ENCODE results near the gene ROBO1.

Gene ROBO1

GRCh38 chr3:78831446-78831972 lies 936.3 kb downstream of the ROBO1 start:
- TF ChIP-seq Cebpa-rat (IDR thresholded peaks at IDR 0.05): no peak
- Histone ChIP-seq H3K27ac (no peak overlapping the region), H3K9ac (no peak overlapping the region), H3K27me3 (no peaks in the 10 kb centered on the region), H4K20me1 (0 out of 2 replicates have a peak, but pooled peaks cover 5% of the 10 kb centered on the region), H3K4me1 (no peaks in the 10 kb centered on the region), H3K9me3 (peaks cover 28% of the 10 kb centered on the region), H3K4me2 (no peak overlapping the region), H3K4me3 (no peak overlapping the region), H3K36me3 (peaks cover 28% of the 10 kb centered on the region)

DNA sequence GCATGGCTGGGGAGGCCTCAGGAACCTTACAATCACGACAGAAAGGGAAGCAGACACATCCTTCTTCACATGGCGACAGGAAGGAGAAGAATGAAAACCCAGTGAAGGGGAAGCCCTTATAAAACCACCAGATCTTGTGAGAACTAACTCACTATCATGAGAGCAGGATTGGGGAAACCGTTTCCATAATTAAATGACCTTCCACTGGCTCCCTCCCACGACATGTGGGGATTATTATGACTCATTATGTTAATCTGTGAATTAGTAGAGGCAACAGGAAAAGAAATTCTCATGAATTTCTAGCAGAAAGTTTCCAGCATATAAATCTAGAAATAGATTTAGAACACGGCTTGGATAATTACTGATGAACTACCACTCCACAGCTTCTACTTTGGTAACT lies 937.3 kb downstream of the ROBO1 start:
- Histone ChIP-seq H3K4me3 (no peak overlapping the region), H4K20me1 (0 out of 2 replicates have a peak, but pooled peaks cover 5% of the 10 kb centered on the region), H3K27ac (no peak overlapping the region), H3K4me2 (no peak overlapping the region), H3K9ac (no peak overlapping the region), H3K4me1 (no peaks in the 10 kb centered on the region), H3K9me3 (peaks cover 28% of the 10 kb centered on the region), H3K36me3 (peaks cover 28% of the 10 kb centered on the region), H3K27me3 (no peaks in the 10 kb centered on the region)
- TF ChIP-seq Cebpa-rat (IDR thresholded peaks at IDR 0.05): no peak

- Histone ChIP-seq H3K27me3 (no peaks in the 10 kb centered on the region), H3K9ac (no peak overlapping the region), H3K9me3 (peaks cover 22% of the 10 kb centered on the region), H3K4me3 (no peak overlapping the region), H4K20me1 (no peaks in the 10 kb centered on the region), H3K36me3 (peaks cover 23% of the 10 kb centered on the region), H3K4me1 (no peaks in the 10 kb centered on the region), H3K27ac (no peak overlapping the region), H3K4me2 (no peak overlapping the region)
- TF ChIP-seq Cebpa-rat (IDR thresholded peaks at IDR 0.05): no peak
Observed at GRCh38 chr3:78827618-78828017, 940.2 kb downstream of the ROBO1 start.

GRCh38 chr3:78825858-78826215 lies 942.0 kb downstream of the ROBO1 start:
- Histone ChIP-seq H3K27ac (no peak overlapping the region), H3K9me3 (peaks cover 10% of the 10 kb centered on the region), H3K27me3 (no peaks in the 10 kb centered on the region), H4K20me1 (no peaks in the 10 kb centered on the region), H3K9ac (no peak overlapping the region), H3K36me3 (peaks cover 15% of the 10 kb centered on the region), H3K4me1 (peaks cover 15% of the 10 kb centered on the region; the same call in 1 of the 2 replicates), H3K4me3 (no peak overlapping the region), H3K4me2 (no peak overlapping the region)
- TF ChIP-seq Cebpa-rat (IDR thresholded peaks at IDR 0.05): no peak

DNA sequence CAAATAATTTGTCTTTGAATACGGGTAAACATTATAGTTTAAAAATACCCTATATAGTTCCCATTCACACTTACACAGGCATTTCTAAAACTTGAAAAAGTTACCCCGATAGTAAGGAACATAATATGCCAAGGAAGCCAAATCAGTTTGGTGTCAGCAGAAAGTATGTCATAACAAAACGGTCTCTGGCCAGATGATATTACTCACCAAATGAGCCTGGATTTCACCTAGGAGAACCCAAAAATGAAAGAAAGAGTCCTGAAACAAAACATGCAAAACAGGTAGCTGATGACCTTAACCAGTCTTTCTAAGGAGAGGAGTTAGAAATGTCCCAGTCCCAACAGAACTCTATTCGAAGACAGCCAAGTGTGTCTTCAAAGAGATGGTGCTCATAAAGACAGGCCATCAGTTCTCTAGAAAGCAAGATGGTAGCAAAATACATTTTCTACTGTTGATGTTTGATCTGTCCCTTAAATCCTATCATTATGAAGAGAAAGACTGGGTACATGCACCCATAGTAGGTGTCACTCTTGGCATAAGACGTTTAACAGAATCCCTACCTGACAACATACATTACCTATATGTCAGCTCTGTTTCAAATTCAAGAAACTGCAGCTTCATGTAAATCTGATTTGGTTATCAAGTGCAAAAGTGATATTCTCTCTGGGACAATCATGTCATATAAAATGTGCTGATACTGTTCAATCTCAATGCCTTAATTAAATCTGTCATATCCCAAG lies 942.5 kb downstream of the ROBO1 start:
- Histone ChIP-seq H3K9ac (no peak overlapping the region), H3K4me2 (no peak overlapping the region), H3K9me3 (peaks cover 5% of the 10 kb centered on the region), H3K4me3 (no peak overlapping the region), H4K20me1 (no peaks in the 10 kb centered on the region), H3K27ac (no peak overlapping the region), H3K27me3 (no peaks in the 10 kb centered on the region), H3K4me1 (peaks cover 15% of the 10 kb centered on the region; the same call in 1 of the 2 replicates), H3K36me3 (peaks cover 10% of the 10 kb centered on the region)
- no peak for TF ChIP-seq Cebpa-rat (IDR thresholded peaks at IDR 0.05)

DNA sequence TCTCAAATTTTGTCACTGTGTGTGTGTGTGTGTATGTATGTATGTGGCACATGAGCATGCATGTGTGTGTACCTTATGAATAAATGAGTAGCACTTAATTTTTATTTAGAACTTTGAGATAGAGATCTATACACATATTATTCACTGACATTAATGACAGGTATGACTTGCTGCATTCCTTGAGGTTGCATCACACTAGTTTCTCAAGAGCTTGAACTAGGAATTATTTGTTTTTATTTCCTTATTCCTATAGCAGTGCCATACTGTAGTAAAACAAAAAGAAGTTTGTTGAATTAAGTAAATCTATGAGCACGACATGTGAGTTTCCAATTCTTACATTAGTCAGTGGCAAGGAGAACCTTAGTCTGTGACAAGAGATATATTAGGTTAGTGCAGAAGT lies 943.9 kb downstream of the ROBO1 start:
- Histone ChIP-seq H3K4me2 (no peak overlapping the region), H3K4me3 (no peak overlapping the region), H3K27me3 (no peaks in the 10 kb centered on the region), H3K9ac (no peak overlapping the region), H3K36me3 (peaks cover 8% of the 10 kb centered on the region), H3K9me3 (peaks cover 1% of the 10 kb centered on the region; the same call in 1 of the 2 replicates), H4K20me1 (no peaks in the 10 kb centered on the region), H3K27ac (no peak overlapping the region), H3K4me1 (peaks cover 15% of the 10 kb centered on the region; the same call in 1 of the 2 replicates)
- no peak for TF ChIP-seq Cebpa-rat (IDR thresholded peaks at IDR 0.05)

GRCh38 chr3:78823434-78823833 lies 944.4 kb downstream of the ROBO1 start:
- Histone ChIP-seq H3K4me2 (no peak overlapping the region), H3K27ac (no peak overlapping the region), H3K9me3 (peaks cover 6% of the 10 kb centered on the region; the same call in 1 of the 2 replicates), H4K20me1 (no peaks in the 10 kb centered on the region), H3K4me3 (no peak overlapping the region), H3K36me3 (peaks cover 12% of the 10 kb centered on the region), H3K4me1 (peaks cover 15% of the 10 kb centered on the region; the same call in 1 of the 2 replicates), H3K9ac (no peak overlapping the region), H3K27me3 (no peaks in the 10 kb centered on the region)
- no peak for TF ChIP-seq Cebpa-rat (IDR thresholded peaks at IDR 0.05)

GRCh38 chr3:78822726-78823125 lies 945.1 kb downstream of the ROBO1 start:
- no peaks in the 10 kb centered on the region for H3K27me3 ChIP-seq
- H3K36me3 ChIP-seq: peaks cover 18% of the 10 kb centered on the region
- TF ChIP-seq Cebpa-rat (IDR thresholded peaks at IDR 0.05): no peak
- H3K4me2 ChIP-seq: no peak overlapping the region
- H3K9ac ChIP-seq: no peak overlapping the region
- peaks cover 15% of the 10 kb centered on the region; the same call in 1 of the 2 replicates for H3K4me1 ChIP-seq
- no peaks in the 10 kb centered on the region for H4K20me1 ChIP-seq
- peaks cover 10% of the 10 kb centered on the region; the same call in 1 of the 2 replicates for H3K9me3 ChIP-seq
- H3K27ac ChIP-seq: no peak overlapping the region
- no peak overlapping the region for H3K4me3 ChIP-seq

GRCh38 chr3:78820542-78820941 lies 947.3 kb downstream of the ROBO1 start:
- Histone ChIP-seq H4K20me1 (no peaks in the 10 kb centered on the region), H3K27ac (no peak overlapping the region), H3K9ac (no peak overlapping the region), H3K4me3 (no peak overlapping the region), H3K4me1 (peaks cover 15% of the 10 kb centered on the region; the same call in 1 of the 2 replicates), H3K9me3 (peaks cover 10% of the 10 kb centered on the region; the same call in 1 of the 2 replicates), H3K4me2 (no peak overlapping the region), H3K36me3 (peaks cover 23% of the 10 kb centered on the region), H3K27me3 (no peaks in the 10 kb centered on the region)
- no peak for TF ChIP-seq Cebpa-rat (IDR thresholded peaks at IDR 0.05)

Data from BLaER1 (cell line).